IgD-negative memory B cell (primary cell): ENCODE data around the gene SAMD4B. TPM values are rescaled to one million over a fixed set of nuclear protein-coding genes. Genes with fewer than 3 reads are reported as not detected.
A peak's percentile ranks its signal among the peaks of the same experiment; 100 is the strongest.

Source experiments
- H3K27ac Mint-ChIP-seq, 3 donors: one replicate each; pipeline ENCODE4 v1.8.0; 2020 to 2022; ENCODE audit warnings: mild to moderate bottlenecking in 3 of 3, mixed read lengths in 3 of 3, moderate library complexity in 1 of 3
- H3K27me3 Mint-ChIP-seq: one replicate; pipeline ENCODE4 v1.8.0; 2021; ENCODE audit warnings: mixed read lengths
- H3K36me3 Mint-ChIP-seq: one replicate; pipeline ENCODE4 v1.8.0; 2020; ENCODE audit warnings: mild to moderate bottlenecking, mixed read lengths
- H3K4me1 Mint-ChIP-seq, 3 donors: one replicate each; pipeline ENCODE4 v1.8.0; 2020 to 2022; ENCODE audit warnings: mixed read lengths in 3 of 3, mild to moderate bottlenecking in 1 of 3
- H3K4me3 Mint-ChIP-seq, 4 donors: one replicate each; pipeline ENCODE4 v1.8.0; 2020 to 2022; ENCODE audit warnings: mild to moderate bottlenecking in 4 of 4, mixed read lengths in 4 of 4, moderate library complexity in 3 of 4
- H3K9me3 Mint-ChIP-seq, 3 donors: one replicate each; pipeline ENCODE4 v1.8.0; 2020 to 2021; ENCODE audit warnings: mixed read lengths in 3 of 3, mild to moderate bottlenecking in 1 of 3
- polyA plus RNA-seq: library from polyadenylated mRNA; unstranded; fragments of 300-500 nt; fragmentation: Illumina TruSeq; gene quantifications from one replicate; pipeline ENCODE4 v1.2.3, GENCODE V29; 2021

The SAMD4B gene
- polyA plus RNA-seq, 1 donor from 2014 or later: 22.2 TPM

DNA sequence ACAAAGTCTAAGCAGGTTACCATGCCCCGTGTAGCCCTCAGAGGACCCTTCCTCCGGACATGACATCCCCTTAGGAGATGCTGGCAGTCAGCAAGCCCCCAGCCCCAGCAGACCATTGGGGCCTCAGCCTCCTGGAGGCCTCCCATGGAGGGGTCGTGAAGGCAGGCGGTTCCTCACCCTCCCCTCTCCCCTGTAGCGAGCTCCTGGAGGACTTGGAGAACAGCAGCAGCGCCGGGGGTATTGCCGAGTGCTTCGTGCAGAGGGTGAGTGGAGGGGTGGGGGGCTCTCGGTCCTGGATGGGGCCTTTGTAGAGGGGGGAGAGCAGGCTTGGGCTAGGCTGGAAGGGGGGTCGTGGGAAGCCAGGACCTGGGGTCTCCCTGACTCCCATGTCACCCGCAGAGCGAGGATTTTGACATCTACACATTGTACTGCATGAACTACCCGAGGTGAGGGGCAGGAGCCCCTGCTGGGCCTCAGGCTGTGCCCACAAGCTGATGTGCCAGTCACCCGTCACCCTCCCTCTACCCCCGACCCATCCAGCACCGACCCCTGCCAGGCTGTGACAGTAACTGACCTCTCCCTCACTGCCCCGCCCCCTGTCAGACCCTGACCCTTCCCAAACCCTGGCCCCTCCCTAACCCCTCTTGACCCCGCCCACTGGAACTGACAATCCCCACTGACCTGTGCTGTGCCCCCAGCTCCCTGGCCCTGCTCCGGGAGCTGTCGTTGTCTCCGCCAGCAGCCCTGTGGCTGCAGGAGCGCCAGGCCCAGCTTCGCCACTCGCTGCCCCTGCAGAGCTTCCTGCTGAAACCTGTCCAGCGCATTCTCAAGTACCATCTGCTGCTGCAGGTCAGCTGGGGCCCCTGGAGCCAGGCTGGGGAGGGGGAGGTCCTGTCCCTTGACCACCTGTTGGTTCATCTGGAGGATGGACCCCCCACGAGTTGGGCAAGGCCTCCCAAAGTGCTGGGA is 74.2 kb downstream of the SAMD4B start:
- H3K9me3 Mint-ChIP-seq: peaks cover 0 to 2% (median 0%) of the 10 kb centered on the region in 3 donors
- H3K36me3 Mint-ChIP-seq: peaks cover 4% of the 10 kb centered on the region
- H3K27me3 Mint-ChIP-seq: peaks cover 2% of the 10 kb centered on the region
- peak overlapping the region in 1 of 3 donors; percentile 96 for H3K27ac Mint-ChIP-seq
- H3K4me3 Mint-ChIP-seq: peak overlapping the region in 1 of 4 donors; percentile 68
- H3K4me1 Mint-ChIP-seq: peaks cover 13 to 15% (median 14%) of the 10 kb centered on the region in 3 donors

DNA sequence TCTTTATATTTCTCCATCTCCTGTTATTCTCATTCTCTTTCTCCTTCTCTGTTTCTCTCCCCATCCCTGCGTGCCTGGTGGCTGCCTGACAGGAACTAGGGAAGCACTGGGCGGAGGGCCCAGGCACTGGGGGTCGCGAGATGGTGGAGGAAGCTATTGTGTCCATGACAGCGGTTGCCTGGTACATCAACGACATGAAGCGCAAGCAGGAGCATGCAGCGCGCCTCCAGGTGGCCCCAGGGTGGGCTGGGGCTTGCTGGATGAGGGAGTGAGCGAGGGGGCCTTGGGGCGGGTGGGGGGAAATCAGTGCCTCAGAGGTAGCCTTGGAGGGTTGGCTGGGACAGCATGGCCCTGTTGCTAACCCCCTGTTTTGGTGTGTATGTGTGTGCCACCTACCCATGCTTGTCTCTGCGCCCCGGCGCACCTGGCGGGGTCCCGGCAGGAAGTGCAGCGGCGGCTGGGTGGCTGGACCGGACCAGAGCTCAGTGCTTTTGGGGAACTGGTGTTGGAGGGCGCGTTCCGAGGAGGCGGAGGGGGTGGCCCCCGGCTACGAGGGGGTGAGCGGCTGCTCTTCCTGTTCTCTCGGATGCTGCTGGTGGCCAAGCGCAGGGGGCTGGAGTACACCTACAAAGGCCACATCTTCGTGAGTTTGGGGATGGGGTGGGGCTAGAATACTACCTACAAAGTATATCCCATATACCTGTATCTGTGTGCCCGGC is 75.4 kb downstream of the SAMD4B start:
- no peaks in the 10 kb centered on the region for H3K27me3 Mint-ChIP-seq
- H3K36me3 Mint-ChIP-seq: peaks cover 2% of the 10 kb centered on the region
- H3K4me1 Mint-ChIP-seq: peaks cover 5 to 10% (median 5%) of the 10 kb centered on the region in 3 donors
- peak overlapping the region in 2 of 3 donors; percentile 59 to 96 for H3K27ac Mint-ChIP-seq
- no peaks in the 10 kb centered on the region for H3K9me3 Mint-ChIP-seq
- H3K4me3 Mint-ChIP-seq: peak overlapping the region in 1 of 4 donors; percentile 68

DNA sequence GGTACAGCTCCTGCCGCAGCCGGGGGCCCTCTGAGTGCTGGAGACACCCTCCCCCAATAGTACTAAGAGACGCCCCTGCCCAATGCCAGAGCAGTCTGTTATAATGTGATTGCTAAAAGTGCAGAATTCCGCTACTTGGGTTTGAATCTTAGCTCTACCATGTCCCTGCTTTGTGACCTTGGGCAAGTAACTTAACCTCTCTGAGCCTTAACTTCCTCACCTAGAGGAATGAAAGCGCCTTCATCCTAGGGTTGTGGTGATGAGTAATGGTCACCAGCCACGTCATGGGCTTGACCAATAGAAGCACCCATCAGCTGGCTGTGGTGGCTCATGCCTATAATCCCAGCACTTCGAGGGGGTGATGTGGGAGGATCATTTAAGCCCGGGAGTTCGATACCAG is 76.8 kb downstream of the SAMD4B start:
- H3K4me1 Mint-ChIP-seq: peaks cover 3 to 6% (median 5%) of the 10 kb centered on the region in 3 donors
- peaks cover 2% of the 10 kb centered on the region for H3K36me3 Mint-ChIP-seq
- H3K9me3 Mint-ChIP-seq: no peaks in the 10 kb centered on the region
- H3K27ac Mint-ChIP-seq: peak overlapping the region in 1 of 3 donors; percentile 96
- H3K27me3 Mint-ChIP-seq: no peaks in the 10 kb centered on the region
- peak overlapping the region in 1 of 4 donors; percentile 75 for H3K4me3 Mint-ChIP-seq

DNA sequence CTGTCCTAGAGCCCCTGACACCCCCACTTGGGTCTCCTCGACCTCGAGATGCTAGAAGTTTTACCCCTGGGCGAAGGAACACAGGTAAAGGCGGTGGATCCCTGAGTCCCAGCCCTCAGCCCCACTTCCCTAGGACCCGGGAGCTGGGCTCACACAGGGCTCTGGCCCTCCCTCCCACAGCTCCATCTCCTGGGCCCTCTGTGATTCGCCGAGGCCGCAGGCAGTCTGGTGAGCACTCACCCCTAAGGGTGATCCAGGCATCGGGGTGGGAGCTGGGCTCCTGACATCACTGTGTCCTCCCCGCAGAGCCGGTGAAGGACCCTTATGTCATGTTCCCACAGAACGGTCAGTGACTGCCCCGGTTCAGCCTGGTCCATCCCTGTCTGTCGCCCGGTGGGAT is 78.5 kb downstream of the SAMD4B start:
- Mint-ChIP-seq H3K4me3 (no peak overlapping the region), H3K27ac (no peak overlapping the region), H3K4me1 (peaks cover 0 to 3% (median 0%) of the 10 kb centered on the region in 3 donors), H3K27me3 (no peaks in the 10 kb centered on the region), H3K9me3 (no peaks in the 10 kb centered on the region), H3K36me3 (peaks cover 2% of the 10 kb centered on the region)

DNA sequence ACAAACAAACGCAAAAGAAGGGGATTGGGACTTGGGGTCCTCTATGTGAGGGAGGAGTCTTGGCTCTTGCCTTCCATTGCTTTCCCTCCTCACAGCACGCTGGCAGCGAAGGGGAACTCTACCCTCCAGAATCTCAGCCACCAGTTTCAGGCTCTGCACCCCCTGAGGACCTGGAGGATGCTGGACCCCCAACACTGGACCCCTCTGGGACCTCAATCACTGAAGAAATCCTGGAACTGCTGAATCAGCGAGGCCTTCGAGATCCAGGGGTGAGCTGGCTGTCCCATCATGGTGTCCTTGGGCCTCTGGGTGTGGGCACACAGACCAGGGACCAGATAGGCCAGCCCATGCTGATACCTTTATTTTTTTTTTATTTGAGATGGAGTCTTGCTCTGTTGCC is 79.8 kb downstream of the SAMD4B start:
- no peaks in the 10 kb centered on the region for H3K27me3 Mint-ChIP-seq
- H3K27ac Mint-ChIP-seq: no peak overlapping the region
- H3K9me3 Mint-ChIP-seq: no peaks in the 10 kb centered on the region
- no peak overlapping the region for H3K4me3 Mint-ChIP-seq
- peaks cover 2% of the 10 kb centered on the region for H3K36me3 Mint-ChIP-seq
- peaks cover 0 to 3% (median 0%) of the 10 kb centered on the region in 3 donors for H3K4me1 Mint-ChIP-seq

DNA sequence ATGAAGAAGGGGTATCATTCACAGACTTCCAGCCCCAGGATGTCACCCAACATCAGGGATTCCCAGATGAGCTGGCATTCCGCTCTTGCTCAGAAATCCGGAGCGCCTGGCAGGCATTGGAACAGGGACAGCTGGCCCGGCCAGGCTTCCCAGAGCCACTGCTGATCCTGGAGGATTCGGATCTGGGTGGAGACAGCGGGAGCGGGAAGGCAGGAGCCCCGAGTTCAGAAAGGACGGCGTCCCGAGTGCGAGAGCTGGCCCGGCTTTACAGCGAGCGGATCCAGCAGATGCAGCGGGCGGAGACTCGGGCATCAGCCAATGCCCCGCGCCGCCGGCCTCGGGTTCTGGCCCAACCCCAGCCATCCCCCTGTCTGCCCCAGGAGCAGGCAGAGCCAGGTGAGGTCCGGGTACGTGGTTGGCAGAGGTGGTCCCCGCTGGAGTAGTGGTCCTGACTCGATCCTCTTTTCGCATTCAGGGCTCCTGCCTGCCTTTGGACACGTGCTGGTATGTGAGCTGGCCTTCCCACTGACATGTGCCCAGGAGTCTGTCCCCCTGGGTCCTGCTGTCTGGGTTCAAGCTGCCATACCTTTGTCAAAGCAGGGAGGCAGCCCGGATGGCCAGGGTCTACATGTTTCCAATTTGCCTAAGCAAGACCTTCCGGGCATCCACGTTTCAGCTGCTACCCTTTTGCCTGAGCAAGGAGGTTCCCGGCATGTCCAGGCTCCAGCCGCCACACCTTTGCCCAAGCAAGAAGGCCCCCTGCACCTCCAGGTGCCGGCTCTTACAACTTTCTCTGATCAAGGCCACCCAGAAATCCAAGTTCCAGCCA is 81.3 kb downstream of the SAMD4B start:
- peaks cover 2% of the 10 kb centered on the region for H3K36me3 Mint-ChIP-seq
- no peaks in the 10 kb centered on the region for H3K9me3 Mint-ChIP-seq
- no peaks in the 10 kb centered on the region for H3K27me3 Mint-ChIP-seq
- peak overlapping the region in 2 of 3 donors; percentile 56 to 65 for H3K27ac Mint-ChIP-seq
- H3K4me3 Mint-ChIP-seq: no peak overlapping the region
- no peaks in the 10 kb centered on the region for H3K4me1 Mint-ChIP-seq

DNA sequence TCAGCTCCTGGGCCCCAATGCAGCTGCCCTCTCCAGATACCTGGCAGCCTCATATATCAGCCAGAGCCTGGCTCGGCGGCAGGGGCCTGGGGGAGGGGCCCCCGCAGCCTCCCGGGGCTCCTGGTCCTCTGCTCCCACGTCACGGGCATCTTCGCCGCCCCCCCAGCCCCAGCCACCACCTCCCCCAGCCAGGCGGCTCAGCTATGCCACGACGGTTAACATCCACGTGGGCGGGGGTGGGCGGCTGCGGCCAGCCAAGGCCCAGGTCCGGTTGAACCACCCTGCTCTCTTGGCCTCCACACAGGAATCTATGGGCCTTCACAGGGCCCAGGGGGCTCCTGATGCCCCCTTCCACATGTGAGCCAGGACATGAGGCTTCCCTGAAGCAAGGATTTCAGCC is 82.7 kb downstream of the SAMD4B start:
- no peaks in the 10 kb centered on the region for H3K36me3 Mint-ChIP-seq
- H3K4me1 Mint-ChIP-seq: no peaks in the 10 kb centered on the region
- no peak overlapping the region for H3K27ac Mint-ChIP-seq
- no peaks in the 10 kb centered on the region for H3K27me3 Mint-ChIP-seq
- no peaks in the 10 kb centered on the region for H3K9me3 Mint-ChIP-seq
- H3K4me3 Mint-ChIP-seq: peak overlapping the region in 1 of 4 donors; percentile 62

DNA sequence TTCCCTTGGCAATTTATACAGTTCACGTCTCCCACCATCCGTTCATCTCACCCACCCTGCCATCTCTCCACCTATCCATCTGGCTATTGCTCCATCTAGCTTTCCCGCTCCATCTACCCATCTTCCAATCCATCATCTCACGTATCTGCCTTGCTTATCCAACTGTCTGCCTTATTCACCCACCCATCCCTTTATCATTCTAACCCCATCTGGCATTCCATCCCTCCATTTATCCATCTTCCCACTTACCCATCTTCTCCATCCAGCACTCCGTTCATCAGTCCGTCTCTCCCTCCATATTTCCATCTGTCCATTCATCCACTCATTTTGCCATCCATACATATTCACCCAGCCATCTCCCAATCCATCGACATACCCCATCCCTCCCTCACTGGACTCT is 83.5 kb downstream of the SAMD4B start:
- no peak overlapping the region for H3K4me3 Mint-ChIP-seq
- H3K9me3 Mint-ChIP-seq: no peaks in the 10 kb centered on the region
- peaks cover 4 to 6% (median 5%) of the 10 kb centered on the region in 3 donors for H3K4me1 Mint-ChIP-seq
- H3K36me3 Mint-ChIP-seq: no peaks in the 10 kb centered on the region
- no peaks in the 10 kb centered on the region for H3K27me3 Mint-ChIP-seq
- H3K27ac Mint-ChIP-seq: no peak overlapping the region

DNA sequence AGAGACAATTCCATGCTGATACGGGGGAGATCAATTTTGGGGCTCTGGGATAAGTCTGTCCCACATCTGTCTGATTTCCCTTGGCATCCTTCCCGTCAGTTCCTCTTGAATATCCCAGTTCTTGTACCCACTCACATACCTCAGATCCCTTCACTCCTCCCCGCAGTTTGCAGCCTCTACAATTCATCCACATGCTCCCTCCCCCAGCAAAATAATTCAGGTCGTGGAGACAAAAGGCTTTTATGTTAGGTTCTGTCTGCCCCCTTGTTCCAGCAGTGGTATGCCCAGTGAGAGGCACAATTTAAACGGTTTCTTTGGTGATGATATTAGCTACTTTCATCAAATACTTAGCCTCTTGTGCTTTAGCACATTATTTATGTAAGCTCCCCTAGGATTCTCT is 83.9 kb downstream of the SAMD4B start:
- Mint-ChIP-seq H3K27ac (no peak overlapping the region), H3K4me3 (no peak overlapping the region), H3K36me3 (no peaks in the 10 kb centered on the region), H3K9me3 (no peaks in the 10 kb centered on the region), H3K27me3 (no peaks in the 10 kb centered on the region), H3K4me1 (peaks cover 6 to 9% (median 7%) of the 10 kb centered on the region in 3 donors)

DNA sequence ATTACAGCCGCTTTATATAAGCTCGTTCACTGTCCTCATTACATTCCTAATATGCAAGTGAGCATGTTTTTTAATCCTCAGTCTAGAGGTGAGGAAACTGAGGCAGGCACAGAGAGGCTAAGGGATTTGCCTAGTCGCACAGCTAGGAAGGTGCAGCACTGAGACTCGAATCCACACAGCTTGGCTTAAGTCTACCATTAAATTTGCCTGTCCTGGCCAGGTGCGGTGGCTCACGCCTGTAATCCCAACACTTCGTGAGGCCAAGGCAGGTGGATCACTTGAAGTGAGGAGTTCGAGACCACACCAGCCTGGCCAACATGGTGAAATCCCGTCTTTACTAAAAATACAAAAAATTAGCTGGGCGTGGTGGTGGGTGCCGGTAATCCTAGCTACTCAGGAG is 85.5 kb downstream of the SAMD4B start:
- H3K9me3 Mint-ChIP-seq: no peaks in the 10 kb centered on the region
- peak overlapping the region in 1 of 3 donors; percentile 59 for H3K27ac Mint-ChIP-seq
- peaks cover 6 to 11% (median 7%) of the 10 kb centered on the region in 3 donors for H3K4me1 Mint-ChIP-seq
- no peak overlapping the region for H3K4me3 Mint-ChIP-seq
- H3K27me3 Mint-ChIP-seq: no peaks in the 10 kb centered on the region
- H3K36me3 Mint-ChIP-seq: peaks cover 3% of the 10 kb centered on the region

DNA sequence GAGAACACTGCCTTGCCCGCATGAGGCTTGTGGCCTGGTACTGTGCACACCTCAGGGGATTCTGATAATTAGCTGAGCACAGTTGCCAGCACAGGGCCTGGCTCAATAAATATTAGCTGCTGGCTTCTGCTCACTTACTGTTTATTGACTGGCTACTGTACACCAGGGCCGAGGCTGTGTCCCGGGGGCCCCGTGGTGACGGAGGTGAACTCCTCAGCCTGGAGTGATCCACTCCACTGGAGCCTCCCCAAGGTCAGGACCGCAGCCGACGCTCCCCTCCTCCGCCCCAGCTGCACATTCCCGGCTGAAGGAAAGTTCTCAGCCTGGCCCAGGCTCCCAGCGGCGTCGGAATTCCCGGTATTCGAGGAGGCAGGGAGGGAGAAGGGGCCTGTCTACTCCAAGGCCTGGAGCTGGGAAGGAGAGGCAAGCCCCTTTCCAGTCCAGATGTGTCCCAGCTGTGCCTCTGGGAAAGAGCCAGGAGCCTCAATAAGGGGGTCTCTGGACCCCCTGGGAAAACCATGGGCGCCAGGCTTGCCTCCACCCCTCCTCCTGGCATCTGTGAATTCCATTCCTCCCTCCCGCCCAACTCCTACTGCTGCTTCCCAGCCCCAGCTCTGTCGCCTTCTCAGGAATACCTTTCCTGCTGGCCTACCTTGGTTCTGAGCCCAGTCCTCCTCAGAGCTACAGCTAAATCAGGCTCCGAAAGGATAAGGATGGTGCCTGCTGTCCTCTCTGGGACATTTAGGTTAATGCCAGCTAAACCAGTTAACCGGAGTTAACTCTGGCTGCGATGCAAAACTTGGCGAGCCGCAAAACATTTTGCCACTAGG is 86.3 kb downstream of the SAMD4B start:
- Mint-ChIP-seq H3K4me3 (no peak overlapping the region), H3K27ac (no peak overlapping the region), H3K4me1 (peaks cover 7 to 19% (median 11%) of the 10 kb centered on the region in 3 donors), H3K9me3 (no peaks in the 10 kb centered on the region), H3K27me3 (no peaks in the 10 kb centered on the region), H3K36me3 (peaks cover 6% of the 10 kb centered on the region)

DNA sequence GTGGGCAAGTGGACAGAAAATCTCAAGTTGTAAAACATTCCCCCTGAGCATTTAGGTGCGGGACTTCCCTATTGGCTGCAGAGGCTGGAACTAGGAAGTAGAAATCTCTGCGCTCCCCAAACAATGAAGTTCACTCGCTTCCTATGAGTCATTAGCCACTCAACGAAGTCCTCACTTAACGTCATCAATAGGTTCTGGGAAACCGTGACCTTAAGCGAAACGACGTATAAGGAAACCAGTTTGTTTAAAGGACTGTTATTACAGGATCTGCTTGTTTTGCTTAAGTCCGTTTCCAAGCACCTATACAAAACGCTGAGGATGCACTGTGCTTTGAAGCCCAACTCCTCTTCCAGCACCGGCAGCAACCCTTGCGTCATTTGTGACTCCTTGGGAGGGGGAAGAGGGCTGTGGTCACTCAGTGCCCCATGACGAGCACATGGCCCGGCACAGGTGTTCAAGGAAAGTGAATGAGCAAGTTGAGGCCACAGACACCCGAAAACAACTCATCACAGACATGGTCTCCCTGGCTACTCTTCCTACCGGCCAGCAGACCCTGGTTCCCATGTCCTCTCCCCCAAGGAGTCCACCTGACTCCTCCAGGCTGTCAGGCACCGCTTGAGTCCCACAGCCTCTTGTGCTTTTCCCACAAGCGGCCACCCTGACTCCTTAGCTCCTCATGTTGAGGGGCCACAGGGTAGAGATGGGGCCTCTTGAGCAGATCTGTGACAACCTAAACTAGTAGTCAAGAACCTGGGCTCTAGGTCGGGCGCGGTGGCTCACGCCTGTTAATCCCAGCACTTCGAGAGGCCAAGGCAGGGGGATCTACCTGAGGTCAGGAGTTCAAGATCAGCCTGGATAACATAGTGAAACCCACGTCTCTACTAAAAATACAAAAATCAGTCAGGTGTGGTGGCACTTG is 88.7 kb downstream of the SAMD4B start:
- Mint-ChIP-seq H3K4me3 (peak overlapping the region in 2 of 4 donors; percentile 78 to 79), H3K27ac (peak overlapping the region; percentile 33 to 91 (median 73)), H3K27me3 (no peaks in the 10 kb centered on the region), H3K36me3 (peaks cover 6% of the 10 kb centered on the region), H3K4me1 (peaks cover 18 to 27% (median 26%) of the 10 kb centered on the region in 3 donors), H3K9me3 (no peaks in the 10 kb centered on the region)

DNA sequence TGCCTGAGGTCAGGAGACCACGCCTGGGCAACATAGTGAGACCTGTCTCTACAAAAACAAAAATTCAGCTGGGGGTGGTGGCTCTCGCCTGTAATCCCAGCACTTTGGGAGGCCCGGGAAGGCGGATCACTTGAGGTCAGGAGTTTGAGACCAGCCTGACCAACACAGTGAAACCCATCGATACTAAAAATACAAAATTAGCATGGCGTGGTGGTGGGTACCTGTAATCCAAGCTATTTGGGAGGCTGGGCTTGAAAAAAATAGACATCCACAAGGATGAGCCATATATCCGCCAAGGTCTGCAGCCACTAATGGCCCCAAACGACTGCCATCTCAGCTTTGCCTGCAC is 90.4 kb downstream of the SAMD4B start:
- Mint-ChIP-seq H3K36me3 (peaks cover 6% of the 10 kb centered on the region), H3K4me3 (peak overlapping the region in 2 of 4 donors; percentile 17 to 84), H3K9me3 (no peaks in the 10 kb centered on the region), H3K27ac (peak overlapping the region; percentile 39 to 91 (median 59)), H3K27me3 (no peaks in the 10 kb centered on the region), H3K4me1 (peaks cover 25 to 30% (median 27%) of the 10 kb centered on the region in 3 donors)
